ENCODE data around the gene SLC43A2.
A peak's percentile ranks its signal among the peaks of the same experiment; 100 is the strongest.
"Not testable (repeated sequence)": the region's sequence is repeated elsewhere in the genome, so short reads cannot be mapped to it uniquely, and the experiment has no call there.

Gene SLC43A2

GRCh38 chr17:1627982-1628855, at the start of gene SLC43A2:
SLC43A2 (minus strand) TSS chr17:1628834; CDS start chr17:1627874, 960 bp downstream.
- peak; percentile 76 for DNase-seq

- no peak for DNase-seq
These were observed 47.8 kb upstream of the SLC43A2 start for GRCh38 chr17:1676401-1676800.

- DNase-seq: no peak
These were observed 44.6 kb upstream of the SLC43A2 start for GRCh38 chr17:1673041-1673785.

- not testable (repeated sequence) for DNase-seq
These were observed 35.3 kb upstream of the SLC43A2 start for GRCh38 chr17:1663934-1664333.

- no peak for DNase-seq
These were observed 32.4 kb upstream of the SLC43A2 start for GRCh38 chr17:1661045-1661444.

- DNase-seq: no peak
These were observed 29.5 kb upstream of the SLC43A2 start for GRCh38 chr17:1658100-1658499.

- no peak for DNase-seq
These were observed 25.1 kb upstream of the SLC43A2 start for GRCh38 chr17:1653735-1654134.

GRCh38 chr17:1652794-1653193, 24.2 kb upstream of the SLC43A2 start:
- DNase-seq: not testable (repeated sequence)

GRCh38 chr17:1651559-1651844, 22.9 kb upstream of the SLC43A2 start:
- no peak for DNase-seq

- DNase-seq: no peak
These were observed 22.3 kb upstream of the SLC43A2 start for GRCh38 chr17:1650731-1651558.

GRCh38 chr17:1649844-1650501, 21.3 kb upstream of the SLC43A2 start, which contains the start of gene RILP:
RILP (minus strand) TSS chr17:1649866; CDS start chr17:1649804, 62 bp downstream.
- peak; percentile 61 for DNase-seq

GRCh38 chr17:1648963-1649843, 20.6 kb upstream of the SLC43A2 start:
- DNase-seq: peak; percentile 88

- DNase-seq: no peak
These were observed 19.7 kb upstream of the SLC43A2 start for GRCh38 chr17:1648173-1648962.

GRCh38 chr17:1647802-1648171, 19.2 kb upstream of the SLC43A2 start:
- no peak for DNase-seq

GRCh38 chr17:1646199-1646875, 17.7 kb upstream of the SLC43A2 start:
- no peak for DNase-seq

GRCh38 chr17:1645207-1646171, 16.9 kb upstream of the SLC43A2 start, which contains the start of gene SCARF1:
SCARF1 (minus strand) TSS chr17:1645732; CDS start chr17:1645697, 35 bp downstream.
- DNase-seq: no peak

- peak; percentile 60 for DNase-seq
These were observed 16.0 kb upstream of the SLC43A2 start for GRCh38 chr17:1644493-1645206.

GRCh38 chr17:1643999-1644492, 15.4 kb upstream of the SLC43A2 start:
- no peak for DNase-seq
